ENCODE results near the gene RNFT2. TPM values are rescaled to one million over a fixed set of nuclear protein-coding genes. Genes with fewer than 3 reads are reported as not detected.
"Not testable (repeated sequence)": the region's sequence is repeated elsewhere in the genome, so short reads cannot be mapped to it uniquely, and the experiment has no call there.

Gene RNFT2
- total RNA-seq, 1 experiment from 2014 or later = 21.1 TPM

GRCh38 chr12:116735951-116736599 is 2.0 kb upstream of the RNFT2 start:
- H4K20me1 ChIP-seq (ENCODE audit: insufficient read depth) = 0 out of 2 replicates have a peak, but pooled peaks cover 1% of the 10 kb centered on the region
- H3K36me3 ChIP-seq (ENCODE audit: low read depth) = peaks cover 5% of the 10 kb centered on the region; the same call in 1 of the 2 replicates
- peaks cover 6% of the 10 kb centered on the region; the same call in 1 of the 2 replicates for H3F3A ChIP-seq (ENCODE audit: insufficient read depth, low read depth)
- H3K4me1 ChIP-seq (replicated peaks; ENCODE audit: insufficient read depth) = peaks cover 14% of the 10 kb centered on the region
- TF ChIP-seq EZH2 (IDR thresholded peaks at IDR 0.05; ENCODE audit: low read depth) = no peak
- TF ChIP-seq, protein P1, sequence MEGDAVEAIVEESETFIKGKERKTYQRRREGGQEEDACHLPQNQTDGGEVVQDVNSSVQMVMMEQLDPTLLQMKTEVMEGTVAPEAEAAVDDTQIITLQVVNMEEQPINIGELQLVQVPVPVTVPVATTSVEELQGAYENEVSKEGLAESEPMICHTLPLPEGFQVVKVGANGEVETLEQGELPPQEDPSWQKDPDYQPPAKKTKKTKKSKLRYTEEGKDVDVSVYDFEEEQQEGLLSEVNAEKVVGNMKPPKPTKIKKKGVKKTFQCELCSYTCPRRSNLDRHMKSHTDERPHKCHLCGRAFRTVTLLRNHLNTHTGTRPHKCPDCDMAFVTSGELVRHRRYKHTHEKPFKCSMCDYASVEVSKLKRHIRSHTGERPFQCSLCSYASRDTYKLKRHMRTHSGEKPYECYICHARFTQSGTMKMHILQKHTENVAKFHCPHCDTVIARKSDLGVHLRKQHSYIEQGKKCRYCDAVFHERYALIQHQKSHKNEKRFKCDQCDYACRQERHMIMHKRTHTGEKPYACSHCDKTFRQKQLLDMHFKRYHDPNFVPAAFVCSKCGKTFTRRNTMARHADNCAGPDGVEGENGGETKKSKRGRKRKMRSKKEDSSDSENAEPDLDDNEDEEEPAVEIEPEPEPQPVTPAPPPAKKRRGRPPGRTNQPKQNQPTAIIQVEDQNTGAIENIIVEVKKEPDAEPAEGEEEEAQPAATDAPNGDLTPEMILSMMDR (conservative IDR thresholded peaks at IDR 0.05) = no peak
- POLR2A ChIA-PET (ENCODE audit: unreplicated experiment) = no interaction called here
- H3K9me3 ChIP-seq (ENCODE audit: insufficient read depth, low read depth) = no peaks in the 10 kb centered on the region
- peak overlapping the region; percentile 89 for H3K4me3 ChIP-seq
- H2AFZ ChIP-seq = peak overlapping the region; percentile 76; the same call in 1 of the 2 replicates
- DNase-seq = peak; percentile 29 to 75
- intact Hi-C loops (cut with micrococcal nuclease; ENCODE audit: unreplicated experiment) = no loop called here
- H3K9me2 ChIP-seq (ENCODE audit: insufficient read depth) = no peaks in the 10 kb centered on the region
- peak overlapping the region; percentile 82 for H3K4me2 ChIP-seq
- CTCF ChIA-PET = interaction anchor here (1.1 kb wide), 1 partner anchor 144 kb away, joined by 3 read pairs; no protein-coding TSS in a partner anchor
- peaks cover 35% of the 10 kb centered on the region for H3K79me2 ChIP-seq (ENCODE audit: low read depth)
- no TSS peak for BruUV-seq (replicated peaks)
- no peak overlapping the region for H3K27ac ChIP-seq
- no peaks in the 10 kb centered on the region for H3K27me3 ChIP-seq (ENCODE audit: insufficient read depth, low read depth)

- Histone ChIP-seq H3K4me1 (replicated peaks; ENCODE audit: insufficient read depth) (peaks cover 14% of the 10 kb centered on the region), H3K79me2 (ENCODE audit: low read depth) (peaks cover 27% of the 10 kb centered on the region), H3K4me2 (peak overlapping the region; percentile 82), H2AFZ (peak overlapping the region; percentile 76), H3K27ac (no peak overlapping the region), H3F3A (ENCODE audit: insufficient read depth, low read depth) (peaks cover 6% of the 10 kb centered on the region; the same call in 1 of the 2 replicates), H3K9me2 (ENCODE audit: insufficient read depth) (no peaks in the 10 kb centered on the region), H3K36me3 (ENCODE audit: low read depth) (peaks cover 5% of the 10 kb centered on the region; the same call in 1 of the 2 replicates), H4K20me1 (ENCODE audit: insufficient read depth) (no peaks in the 10 kb centered on the region), H3K9me3 (ENCODE audit: insufficient read depth, low read depth) (no peaks in the 10 kb centered on the region), H3K4me3 (peak overlapping the region; percentile 89), H3K27me3 (ENCODE audit: insufficient read depth, low read depth) (no peaks in the 10 kb centered on the region)
- intact Hi-C loops (cut with micrococcal nuclease; ENCODE audit: unreplicated experiment) = loop anchor here (1.0 kb wide), 1 partner anchor 144 kb away; the partner anchor contains the start of gene HRK
- TF ChIP-seq, protein P1 (conservative IDR thresholded peaks at IDR 0.05) = no peak
- no peak for TF ChIP-seq EZH2 (IDR thresholded peaks at IDR 0.05; ENCODE audit: low read depth)
- TSS peak; percentile 58 for BruUV-seq (replicated peaks)
- POLR2A ChIA-PET (ENCODE audit: unreplicated experiment) = no interaction called here
- CTCF ChIA-PET = interaction anchor here (1.1 kb wide), 1 partner anchor 143 kb away, joined by 3 read pairs; no protein-coding TSS in a partner anchor
- DNase-seq = peak in 1 of 2 experiments; percentile 17
These were observed 947 bp upstream of the RNFT2 start for GRCh38 chr12:116736962-116737773.

DNA sequence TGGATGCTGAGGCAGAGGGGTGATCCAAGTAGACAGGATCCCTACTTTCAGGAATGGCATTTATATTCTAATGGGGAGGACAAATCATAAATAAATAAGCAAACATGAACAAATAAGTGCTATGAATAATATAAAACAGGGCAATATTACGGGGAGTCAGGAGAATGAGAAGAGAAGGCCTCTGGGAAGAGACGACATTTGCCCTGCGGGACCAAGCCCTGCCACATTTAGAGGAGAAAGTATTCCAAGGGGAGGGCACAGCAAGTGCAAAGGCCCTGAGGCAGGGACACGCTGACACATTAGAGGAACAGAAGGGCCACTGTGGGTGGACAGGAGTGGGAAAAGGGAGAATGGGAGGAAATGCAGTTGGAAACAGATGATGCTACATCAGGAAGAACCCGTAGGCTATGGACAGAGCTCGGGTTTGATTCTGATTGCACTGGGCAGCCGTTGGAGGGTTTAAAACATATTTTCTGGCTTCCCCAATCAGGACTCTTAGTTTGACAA is 1.3 kb downstream of the RNFT2 start:
- H3K9me3 ChIP-seq (ENCODE audit: insufficient read depth, low read depth) = no peaks in the 10 kb centered on the region
- H2AFZ ChIP-seq = peak overlapping the region; percentile 96; the same call in 1 of the 2 replicates
- no TSS peak for BruUV-seq (replicated peaks)
- CTCF ChIA-PET = no interaction called here
- intact Hi-C loops (cut with micrococcal nuclease; ENCODE audit: unreplicated experiment) = no loop called here
- peaks cover 14% of the 10 kb centered on the region for H3K4me1 ChIP-seq (replicated peaks; ENCODE audit: insufficient read depth)
- H4K20me1 ChIP-seq (ENCODE audit: insufficient read depth) = no peaks in the 10 kb centered on the region
- H3K27me3 ChIP-seq (ENCODE audit: insufficient read depth, low read depth) = no peaks in the 10 kb centered on the region
- H3K27ac ChIP-seq = no peak overlapping the region
- peak overlapping the region; percentile 94 for H3K4me2 ChIP-seq
- TF ChIP-seq, protein P1 (conservative IDR thresholded peaks at IDR 0.05) = no peak
- no peak for TF ChIP-seq EZH2 (IDR thresholded peaks at IDR 0.05; ENCODE audit: low read depth)
- no peak for DNase-seq
- H3K9me2 ChIP-seq (ENCODE audit: insufficient read depth) = no peaks in the 10 kb centered on the region
- peaks cover 6% of the 10 kb centered on the region; the same call in 1 of the 2 replicates for H3F3A ChIP-seq (ENCODE audit: insufficient read depth, low read depth)
- H3K36me3 ChIP-seq (ENCODE audit: low read depth) = no peaks in the 10 kb centered on the region
- POLR2A ChIA-PET (ENCODE audit: unreplicated experiment) = no interaction called here
- peaks cover 27% of the 10 kb centered on the region for H3K79me2 ChIP-seq (ENCODE audit: low read depth)
- H3K4me3 ChIP-seq = peak overlapping the region; percentile 84; the same call in 1 of the 2 replicates

DNA sequence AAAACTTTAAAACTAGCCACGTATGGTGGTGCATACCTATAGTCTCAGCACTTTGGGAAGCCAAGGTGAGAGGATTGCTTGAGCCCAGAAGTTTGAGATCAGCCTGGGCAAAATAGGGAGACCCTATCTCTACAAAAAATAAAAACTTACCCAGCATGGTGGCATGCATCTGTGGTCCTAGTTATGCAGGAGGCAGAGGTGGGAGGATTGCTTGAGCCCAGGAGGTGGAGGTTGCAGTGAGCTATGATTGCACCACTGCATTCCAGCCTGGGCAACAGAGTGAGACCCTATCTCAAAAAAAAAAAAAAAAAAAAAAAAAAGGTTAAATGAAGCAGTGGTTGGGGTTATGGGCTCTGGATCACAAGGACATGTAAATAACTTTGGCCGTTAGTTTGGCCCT is 4.7 kb downstream of the RNFT2 start:
- H3K9me2 ChIP-seq (ENCODE audit: insufficient read depth); H3K27me3 ChIP-seq (ENCODE audit: insufficient read depth, low read depth); H3K36me3 ChIP-seq (ENCODE audit: low read depth); DNase-seq; POLR2A ChIA-PET (ENCODE audit: unreplicated experiment); H3K4me2 ChIP-seq; H4K20me1 ChIP-seq (ENCODE audit: insufficient read depth); H3F3A ChIP-seq (ENCODE audit: insufficient read depth, low read depth); H3K4me3 ChIP-seq; H3K9me3 ChIP-seq (ENCODE audit: insufficient read depth, low read depth); H3K27ac ChIP-seq; intact Hi-C loops (cut with micrococcal nuclease; ENCODE audit: unreplicated experiment); H3K79me2 ChIP-seq (ENCODE audit: low read depth); CTCF ChIA-PET; BruUV-seq (replicated peaks); H3K4me1 ChIP-seq (replicated peaks; ENCODE audit: insufficient read depth); H2AFZ ChIP-seq: not testable (repeated sequence)
